K562 (cell line): ENCODE measurements around the gene EEFSEC. TPM values are rescaled to one million over a fixed set of nuclear protein-coding genes. Genes with fewer than 3 reads are reported as not detected.

Experiments used
- ATAC-seq: fragments of 200-7000 bp; cut with Tn5 transposase; 3 replicates; pipeline ENCODE4 v1.9.1; 2020; ENCODE audit warnings: moderate library complexity
- BruUV-seq: library from RNA; stranded (reverse); fragments of 400-500 nt; replicated peaks from 2 replicates; lab custom pipeline; 2021; lab: Mats Ljungman, UMichigan
- CTCF ChIA-PET: fragments of 300-600 bp; formaldehyde crosslinking; extraction: SDS; loops from one replicate; lab custom pipeline; 2021; ENCODE audit warnings: low intra/inter-chr PET ratio; lab: Yijun Ruan, JAX
- POLR2A ChIA-PET: fragments of 300-600, 350-650 bp; sonication (Branson Sonifier 250); formaldehyde crosslinking; extraction: SDS; loops from one replicate; lab custom pipeline; 2021; ENCODE audit warnings: antibody characterized with exemption, inconsistent platforms; lab: Yijun Ruan, JAX
- DNase-seq, 4 experiments: peaks; one replicate each; pipeline versions ENCODE4 v3.0.0 to v3.0.0-alpha.2; 2011 to 2018; ENCODE audit warnings: low spot score in 3 of 4, mixed read lengths in 3 of 4; ENCODE audit errors: extremely low read depth in 1 of 4
- FAIRE-seq: peaks from 2 replicates; lab custom pipeline; 2011; peaks lifted over from hg19 to GRCh38; lab: Jason Lieb, UNC
- H2AFZ ChIP-seq: 2 replicates; pipeline ENCODE4 v1.6.0; 2011; ENCODE audit warnings: low read depth, low read length, control low read depth, inconsistent platforms
- H3K27ac ChIP-seq: fragments of 200-600 bp; 3 replicates; pipeline ENCODE4 v1.8.0; 2011; ENCODE audit warnings: low read depth, mild to moderate bottlenecking, control low read depth, inconsistent platforms, low read length, moderate library complexity, mixed read lengths; ENCODE audit errors: extremely low read depth
- H3K27me3 ChIP-seq, 2 experiments: fragments of 300-600 bp in 1 of 2; 2 replicates in 1 of 2; 3 replicates in 1 of 2; pipeline versions ENCODE4 v1.6.0 to v1.8.0; 2011; ENCODE audit warnings: inconsistent platforms in 2 of 2, low read length in 2 of 2, mild to moderate bottlenecking in 1 of 2, mixed read lengths in 1 of 2, moderate library complexity in 1 of 2; ENCODE audit not compliant: control insufficient read depth in 2 of 2, insufficient read depth in 2 of 2
- H3K36me3 ChIP-seq: fragments of 300-600 bp; 3 replicates; pipeline ENCODE4 v1.8.0; 2011; ENCODE audit warnings: mild to moderate bottlenecking, low read length, inconsistent platforms; ENCODE audit not compliant: control insufficient read depth, insufficient read depth
- H3K4me1 ChIP-seq, 2 experiments: fragments of 200-600 bp in 1 of 2; replicated peaks in 1 of 2; 2 replicates in 1 of 2; 3 replicates in 1 of 2; pipeline versions ENCODE4 v1.5.1 to v1.8.0; 2011; ENCODE audit warnings: inconsistent platforms in 2 of 2, low read length in 2 of 2, mild to moderate bottlenecking in 1 of 2, mixed read lengths in 1 of 2, moderate library complexity in 1 of 2; ENCODE audit not compliant: control insufficient read depth in 2 of 2, insufficient read depth in 2 of 2
- H3K4me2 ChIP-seq: 2 replicates; pipeline ENCODE4 v1.6.1; 2011; ENCODE audit warnings: low read length, control low read depth, inconsistent platforms, mixed read lengths; ENCODE audit not compliant: insufficient read depth
- H3K4me3 ChIP-seq: fragments of 200-600 bp; sonication (generic), shearing (Covaris generic); 2 replicates; pipeline ENCODE4 v1.5.1; 2016; ENCODE audit warnings: control low read depth, inconsistent platforms
- H3K79me2 ChIP-seq: fragments of 200-600 bp; 3 replicates; pipeline ENCODE4 v1.8.0; 2011; ENCODE audit warnings: low read length, inconsistent platforms; ENCODE audit not compliant: control insufficient read depth, insufficient read depth
- H3K9ac ChIP-seq, 2 experiments: 2 replicates each; pipeline versions ENCODE4 v1.6.0 to v1.6.1; 2011; ENCODE audit warnings: low read depth in 2 of 2, low read length in 2 of 2, control low read depth in 1 of 2, inconsistent platforms in 1 of 2, mild to moderate bottlenecking in 1 of 2, mixed read lengths in 1 of 2; ENCODE audit not compliant: insufficient read depth in 1 of 2
- H3K9me1 ChIP-seq: one replicate; pipeline ENCODE4 v1.6.0; 2011; ENCODE audit warnings: inconsistent platforms, mild to moderate bottlenecking, low read length, moderate library complexity; ENCODE audit not compliant: control insufficient read depth, insufficient read depth
- H3K9me3 ChIP-seq: replicated peaks from 2 replicates; pipeline ENCODE4 v1.5.1; 2011; ENCODE audit warnings: low read depth, low read length, inconsistent platforms; ENCODE audit not compliant: control insufficient read depth, insufficient read depth
- H4K20me1 ChIP-seq: replicated peaks from 2 replicates; pipeline ENCODE4 v1.6.1; 2011; ENCODE audit warnings: low read length, inconsistent platforms, mixed read lengths; ENCODE audit not compliant: control insufficient read depth, insufficient read depth
- CHCHD3 ChIP-seq: fragments of 250-450 bp; sonication (Bioruptor Pico); IDR thresholded peaks from 2 replicates; pipeline ENCODE4 v2.1.2; 2022; ENCODE audit warnings: mild to moderate bottlenecking
- CREB1 ChIP-seq, 2 experiments: sonication (generic) in 1 of 2; formaldehyde crosslinking in 1 of 2; IDR thresholded peaks; 2 replicates each; pipeline versions ENCODE4 v1.6.1 to v1.8.0; 2012 to 2022; ENCODE audit warnings: inconsistent platforms in 1 of 2, mild to moderate bottlenecking in 1 of 2, missing genetic modification reagents in 1 of 2, moderate library complexity in 1 of 2
- ZKSCAN8 ChIP-seq: fragments of 200-800 bp; sonication (Bioruptor generic); IDR thresholded peaks from 2 replicates; pipeline ENCODE4 v1.6.1; 2016; ENCODE audit warnings: missing genetic modification characterization, missing compliant biosample characterization
- WGBS: fragments of 100-300 bp; shearing (Covaris generic); methylation state at CpG from one replicate; pipeline ENCODE4 v1.1.6; 2016; ENCODE audit warnings: low coverage, mixed read lengths; ENCODE audit not compliant: insufficient coverage; ENCODE audit errors: missing lambda C conversion rate; 5-methylcytosine and 5-hydroxymethylcytosine counted together
- in situ Hi-C: fragments of 300-500 bp; cut with MboI; formaldehyde crosslinking; loops from 4 replicates; pipeline ENCODE4 v1.15.0; 2018; ENCODE audit warnings: inconsistent platforms, mixed read lengths
- intact Hi-C: fragments of 100-400 bp; cut with micrococcal nuclease; formaldehyde crosslinking; loops from 2 replicates; pipeline ENCODE4 v1.14.2; 2022
- polyA plus RNA-seq, 8 experiments: library from polyadenylated mRNA; depleted of rRNA in 4 of 8; stranded (reverse) in 5 of 8; unstranded in 3 of 8; fragments of >200 nt; fragmentation: Nextera tagmentation in 2 of 8; fragmentation: Illumina TruSeq in 1 of 8; extraction: Ambion mirVana in 2 of 8; extraction: Trizol in 1 of 8; gene quantifications; 2 replicates each; pipeline versions ENCODE4 v1.2.1 to v1.2.3, GENCODE V29; 2011 to 2014; ENCODE audit warnings: inconsistent platforms in 1 of 8, missing spikeins in 1 of 8
- total RNA-seq, 7 experiments: library from RNA; depleted of rRNA in 6 of 7; stranded (reverse); fragments of >200 nt in 6 of 7; fragmentation: Illumina TruSeq in 2 of 7; extraction: Trizol in 2 of 7; gene quantifications; 2 replicates each; pipeline versions ENCODE4 v1.2.1 to v1.2.3, GENCODE V29; 2011 to 2021; ENCODE audit warnings: low replicate concordance in 1 of 7
- TF ChIP-seq, protein P1 (sequence below): fragments of 450-650 bp; IDR thresholded peaks from 2 replicates; pipeline ENCODE4 v1.6.1; 2017; ENCODE audit warnings: antibody characterized with exemption

EEFSEC gene
- total and polyA plus RNA-seq, 9 of the 15 experiments (the other 6 are each of a cell fraction or from before 2014, with no cell fraction given) = 0.35 to 11.8 (median 7.7) TPM

DNA sequence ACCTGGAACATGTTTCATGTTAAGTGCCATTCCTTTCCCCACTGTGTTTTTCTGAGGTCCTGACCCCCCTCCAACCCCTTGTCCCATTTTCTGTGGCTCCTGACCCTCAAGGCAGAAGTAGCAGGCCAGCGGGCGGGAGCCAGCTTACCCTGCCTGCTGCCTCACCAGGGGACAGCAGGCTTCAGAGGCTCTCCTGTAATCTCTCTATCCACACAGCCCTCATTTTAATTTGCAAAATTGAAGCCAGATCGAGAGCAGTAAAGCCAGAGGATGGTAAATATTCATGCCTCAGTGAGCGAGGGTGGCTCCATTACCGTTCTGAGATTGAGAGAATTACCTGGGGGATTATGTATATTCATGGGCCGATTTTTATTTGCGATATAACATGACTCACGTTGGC is 165.8 kb downstream of the EEFSEC start:
- no peaks in the 10 kb centered on the region for H3K9me3 ChIP-seq
- peaks cover 0 to 3% of the 10 kb centered on the region in 2 experiments; a peak in 2 of 5 replicates for H3K4me1 ChIP-seq
- no peak overlapping the region for H3K4me2 ChIP-seq
- no peak for FAIRE-seq
- no peak overlapping the region for H2AFZ ChIP-seq
- 49% methylated on average over 6 of the region's 8 CpGs for WGBS
- no peaks in the 10 kb centered on the region for H3K36me3 ChIP-seq
- H3K27me3 ChIP-seq = no peaks in the 10 kb centered on the region
- ChIA-PET POLR2A (no interaction called here), CTCF (no interaction called here)
- ATAC-seq = no peak
- H4K20me1 ChIP-seq = no peaks in the 10 kb centered on the region
- in situ Hi-C loops = no loop called here
- H3K27ac ChIP-seq = no peak overlapping the region
- no peaks in the 10 kb centered on the region for H3K79me2 ChIP-seq
- TF ChIP-seq CHCHD3 (CRISPR knock-in tag) (no peak), ZKSCAN8 (CRISPR knock-in tag) (no peak), CREB1 (IDR thresholded peaks at IDR 0.05) (no peak), CREB1 (CRISPR knock-in tag; IDR thresholded peaks at IDR 0.05) (no peak)
- TF ChIP-seq, protein P1, sequence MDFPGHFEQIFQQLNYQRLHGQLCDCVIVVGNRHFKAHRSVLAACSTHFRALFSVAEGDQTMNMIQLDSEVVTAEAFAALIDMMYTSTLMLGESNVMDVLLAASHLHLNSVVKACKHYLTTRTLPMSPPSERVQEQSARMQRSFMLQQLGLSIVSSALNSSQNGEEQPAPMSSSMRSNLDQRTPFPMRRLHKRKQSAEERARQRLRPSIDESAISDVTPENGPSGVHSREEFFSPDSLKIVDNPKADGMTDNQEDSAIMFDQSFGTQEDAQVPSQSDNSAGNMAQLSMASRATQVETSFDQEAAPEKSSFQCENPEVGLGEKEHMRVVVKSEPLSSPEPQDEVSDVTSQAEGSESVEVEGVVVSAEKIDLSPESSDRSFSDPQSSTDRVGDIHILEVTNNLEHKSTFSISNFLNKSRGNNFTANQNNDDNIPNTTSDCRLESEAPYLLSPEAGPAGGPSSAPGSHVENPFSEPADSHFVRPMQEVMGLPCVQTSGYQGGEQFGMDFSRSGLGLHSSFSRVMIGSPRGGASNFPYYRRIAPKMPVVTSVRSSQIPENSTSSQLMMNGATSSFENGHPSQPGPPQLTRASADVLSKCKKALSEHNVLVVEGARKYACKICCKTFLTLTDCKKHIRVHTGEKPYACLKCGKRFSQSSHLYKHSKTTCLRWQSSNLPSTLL = no peak
- TF ChIP-seq, all 486 proteins: peak for 0
- Histone ChIP-seq H3K4me3 (no peak overlapping the region), H3K9me1 (no peaks in the 10 kb centered on the region), H3K9ac (no peak overlapping the region)
- intact Hi-C loops = loop anchor here (10.0 kb wide), 1 partner anchor 176 kb away; the partner anchor contains the start of gene GATA2
- DNase-seq = no peak
- BruUV-seq = no TSS peak
